ENCODE measurements around the gene LUZP2. TPM values are rescaled to one million over a fixed set of nuclear protein-coding genes. Genes with fewer than 3 reads are reported as not detected.

Gene LUZP2
- polyA plus RNA-seq, 1 donor from 2014 or later, result 15.5 TPM

DNA sequence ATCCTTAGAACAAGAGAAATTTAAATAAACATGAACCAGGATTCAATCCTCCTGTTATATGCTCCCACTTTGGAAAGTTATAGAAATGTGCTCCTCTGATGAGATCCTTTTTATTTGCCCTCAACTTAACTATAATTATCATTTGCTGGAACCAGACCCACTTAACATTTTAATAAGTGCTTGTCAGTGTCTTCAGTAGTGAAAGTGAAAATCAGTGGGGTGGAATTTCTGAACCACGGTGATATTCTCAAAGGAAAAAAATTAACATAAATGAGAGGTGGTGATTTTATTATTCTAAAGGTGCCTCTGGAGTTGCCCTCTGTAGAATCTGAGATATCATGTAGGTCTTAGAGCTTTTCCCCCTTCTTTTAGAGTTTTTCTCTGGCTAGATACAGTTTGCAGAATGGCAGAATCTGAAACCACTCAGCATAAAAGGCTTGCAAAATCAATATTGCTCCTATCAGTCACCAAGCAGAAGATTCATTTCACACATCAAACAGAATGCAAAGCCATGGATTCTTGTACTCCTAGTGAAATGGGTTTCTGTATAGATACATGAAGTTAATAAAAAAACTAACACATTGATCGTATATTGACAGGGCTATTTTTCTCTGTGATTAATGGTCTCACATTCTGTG lies 213.2 kb downstream of the LUZP2 start:
- H2AFZ ChIP-seq (ENCODE audit: low read depth, low read length), result no peak overlapping the region
- H3K4me2 ChIP-seq (ENCODE audit: low read length), result no peak overlapping the region
- H3K36me3 ChIP-seq (ENCODE audit: insufficient read depth, low read length), result no peaks in the 10 kb centered on the region
- no peaks in the 10 kb centered on the region for H3K79me2 ChIP-seq (replicated peaks; ENCODE audit: insufficient read depth, low read length)
- H4K20me1 ChIP-seq (ENCODE audit: insufficient read depth), result no peaks in the 10 kb centered on the region
- H3K9me2 ChIP-seq (ENCODE audit: insufficient read depth, low read length), result no peaks in the 10 kb centered on the region
- H3K9ac ChIP-seq (ENCODE audit: low read length), result no peak overlapping the region
- no peak overlapping the region for H3K27ac ChIP-seq (ENCODE audit: low read length)
- no peak overlapping the region for H3K4me3 ChIP-seq (ENCODE audit: low read length)
- no peaks in the 10 kb centered on the region for H3K9me3 ChIP-seq (ENCODE audit: low read length)
- no peak for TF ChIP-seq RAD21 (conservative IDR thresholded peaks at IDR 0.05)
- no peak for TF ChIP-seq SMC3 (conservative IDR thresholded peaks at IDR 0.05; ENCODE audit: poor library complexity)
- TF ChIP-seq TAF1 (IDR thresholded peaks at IDR 0.05; ENCODE audit: low read depth), result no peak
- no peak for TF ChIP-seq POLR2AphosphoS5 (IDR thresholded peaks at IDR 0.05)
- TF ChIP-seq REST (IDR thresholded peaks at IDR 0.05; ENCODE audit: borderline replicate concordance), result no peak
- TF ChIP-seq MXI1 (conservative IDR thresholded peaks at IDR 0.05; ENCODE audit: poor library complexity, severe bottlenecking), result no peak
- TF ChIP-seq, protein P1, sequence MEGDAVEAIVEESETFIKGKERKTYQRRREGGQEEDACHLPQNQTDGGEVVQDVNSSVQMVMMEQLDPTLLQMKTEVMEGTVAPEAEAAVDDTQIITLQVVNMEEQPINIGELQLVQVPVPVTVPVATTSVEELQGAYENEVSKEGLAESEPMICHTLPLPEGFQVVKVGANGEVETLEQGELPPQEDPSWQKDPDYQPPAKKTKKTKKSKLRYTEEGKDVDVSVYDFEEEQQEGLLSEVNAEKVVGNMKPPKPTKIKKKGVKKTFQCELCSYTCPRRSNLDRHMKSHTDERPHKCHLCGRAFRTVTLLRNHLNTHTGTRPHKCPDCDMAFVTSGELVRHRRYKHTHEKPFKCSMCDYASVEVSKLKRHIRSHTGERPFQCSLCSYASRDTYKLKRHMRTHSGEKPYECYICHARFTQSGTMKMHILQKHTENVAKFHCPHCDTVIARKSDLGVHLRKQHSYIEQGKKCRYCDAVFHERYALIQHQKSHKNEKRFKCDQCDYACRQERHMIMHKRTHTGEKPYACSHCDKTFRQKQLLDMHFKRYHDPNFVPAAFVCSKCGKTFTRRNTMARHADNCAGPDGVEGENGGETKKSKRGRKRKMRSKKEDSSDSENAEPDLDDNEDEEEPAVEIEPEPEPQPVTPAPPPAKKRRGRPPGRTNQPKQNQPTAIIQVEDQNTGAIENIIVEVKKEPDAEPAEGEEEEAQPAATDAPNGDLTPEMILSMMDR (IDR thresholded peaks at IDR 0.05; ENCODE audit: poor library complexity, severe bottlenecking), result no peak
- TF ChIP-seq EP300 (conservative IDR thresholded peaks at IDR 0.05; ENCODE audit: poor library complexity, severe bottlenecking), result no peak
- TF ChIP-seq EZH2 (IDR thresholded peaks at IDR 0.05; ENCODE audit: borderline replicate concordance, insufficient read depth, low read length, poor library complexity, severe bottlenecking), result no peak
- no peaks in the 10 kb centered on the region for H3K27me3 ChIP-seq (ENCODE audit: insufficient read depth, low read depth, low read length)
- no peaks in the 10 kb centered on the region for H3F3A ChIP-seq (ENCODE audit: insufficient read depth, low read length, poor library complexity, severe bottlenecking)

DNA sequence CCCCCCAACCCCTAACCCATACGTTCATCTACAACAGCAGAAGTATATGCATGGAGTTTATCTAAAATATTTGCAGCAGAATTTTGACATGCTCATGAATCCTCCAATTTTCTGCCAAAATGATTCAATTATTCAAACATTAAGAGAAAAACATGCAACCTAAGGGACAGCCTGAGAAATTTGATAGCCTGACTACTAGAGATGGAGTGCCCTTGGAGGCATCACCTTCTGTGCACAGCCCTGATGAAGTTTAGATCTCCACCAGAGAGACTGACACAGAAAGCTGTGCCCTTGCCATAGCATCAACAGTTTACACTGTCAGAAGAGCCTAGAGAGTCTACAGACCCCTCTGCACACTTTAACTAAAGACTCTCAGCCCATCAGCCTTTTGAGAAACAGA lies 217.7 kb downstream of the LUZP2 start:
- Histone ChIP-seq H3K79me2 (replicated peaks; ENCODE audit: insufficient read depth, low read length) (no peaks in the 10 kb centered on the region), H2AFZ (ENCODE audit: low read depth, low read length) (no peak overlapping the region), H3K9ac (ENCODE audit: low read length) (no peak overlapping the region), H4K20me1 (ENCODE audit: insufficient read depth) (no peaks in the 10 kb centered on the region), H3K27me3 (ENCODE audit: insufficient read depth, low read depth, low read length) (no peaks in the 10 kb centered on the region), H3K27ac (ENCODE audit: low read length) (no peak overlapping the region), H3K4me2 (ENCODE audit: low read length) (no peak overlapping the region), H3K36me3 (ENCODE audit: insufficient read depth, low read length) (no peaks in the 10 kb centered on the region), H3F3A (ENCODE audit: insufficient read depth, low read length, poor library complexity, severe bottlenecking) (no peaks in the 10 kb centered on the region), H3K9me3 (ENCODE audit: low read length) (no peaks in the 10 kb centered on the region), H3K4me3 (ENCODE audit: low read length) (no peak overlapping the region), H3K9me2 (ENCODE audit: insufficient read depth, low read length) (no peaks in the 10 kb centered on the region)
- no peak for TF ChIP-seq EP300 (conservative IDR thresholded peaks at IDR 0.05; ENCODE audit: poor library complexity, severe bottlenecking)
- TF ChIP-seq SMC3 (conservative IDR thresholded peaks at IDR 0.05; ENCODE audit: poor library complexity), result no peak
- TF ChIP-seq REST (IDR thresholded peaks at IDR 0.05; ENCODE audit: borderline replicate concordance), result no peak
- TF ChIP-seq, protein P1 (IDR thresholded peaks at IDR 0.05; ENCODE audit: poor library complexity, severe bottlenecking), result no peak
- TF ChIP-seq EZH2 (IDR thresholded peaks at IDR 0.05; ENCODE audit: borderline replicate concordance, insufficient read depth, low read length, poor library complexity, severe bottlenecking), result no peak
- no peak for TF ChIP-seq MXI1 (conservative IDR thresholded peaks at IDR 0.05; ENCODE audit: poor library complexity, severe bottlenecking)
- no peak for TF ChIP-seq TAF1 (IDR thresholded peaks at IDR 0.05; ENCODE audit: low read depth)

All from neural cell (in vitro differentiated cells).